H1 (cell line): ENCODE results near the gene LCE3B. TPM values are rescaled to one million over a fixed set of nuclear protein-coding genes. Genes with fewer than 3 reads are reported as not detected.

ENCODE experiments used
- JUN ChIP-seq: IDR thresholded peaks from 2 replicates; pipeline ENCODE4 v1.6.1; 2011; ENCODE audit warnings: low read depth, mild to moderate bottlenecking, improper control_type of control experiment, low read length
- RAD21 ChIP-seq, 2 experiments: IDR thresholded peaks in 1 of 2; conservative IDR thresholded peaks in 1 of 2; 2 replicates each; pipeline ENCODE4 v1.6.1; 2011; ENCODE audit warnings: low read depth in 2 of 2, low read length in 2 of 2, improper control_type of control experiment in 1 of 2, inconsistent platforms in 1 of 2, mild to moderate bottlenecking in 1 of 2, moderate library complexity in 1 of 2
- polyA plus RNA-seq, 7 experiments: library from polyadenylated mRNA; depleted of rRNA in 3 of 7; stranded (reverse) in 5 of 7; unstranded in 2 of 7; fragments of >200 nt in 5 of 7; fragments of 200-250 nt in 2 of 7; gene quantifications; 1 replicate in 5 of 7; 2 replicates in 1 of 7; 4 replicates in 1 of 7; pipeline versions ENCODE4 v1.2.1 to v1.2.3, GENCODE V29; 2011 to 2013; ENCODE audit warnings: missing spikeins in 2 of 7, mixed read lengths in 2 of 7
- total RNA-seq: library from RNA; stranded (reverse); fragmentation: NEBNext Ultra II Directional; extraction: Animal tissue kit (Norgen Biotek cat#: 25700); gene quantifications from 2 replicates; pipeline ENCODE4 v1.2.1, GENCODE V29; 2021
- TF ChIP-seq, protein P1 (sequence below): IDR thresholded peaks from 2 replicates; pipeline ENCODE4 v1.6.1; 2012; ENCODE audit warnings: low read length, inconsistent platforms

The LCE3B gene
- total and polyA plus RNA-seq, 2 of the 8 experiments (the other 6 are each of a cell fraction or from before 2014, with no cell fraction given) = not detected

DNA sequence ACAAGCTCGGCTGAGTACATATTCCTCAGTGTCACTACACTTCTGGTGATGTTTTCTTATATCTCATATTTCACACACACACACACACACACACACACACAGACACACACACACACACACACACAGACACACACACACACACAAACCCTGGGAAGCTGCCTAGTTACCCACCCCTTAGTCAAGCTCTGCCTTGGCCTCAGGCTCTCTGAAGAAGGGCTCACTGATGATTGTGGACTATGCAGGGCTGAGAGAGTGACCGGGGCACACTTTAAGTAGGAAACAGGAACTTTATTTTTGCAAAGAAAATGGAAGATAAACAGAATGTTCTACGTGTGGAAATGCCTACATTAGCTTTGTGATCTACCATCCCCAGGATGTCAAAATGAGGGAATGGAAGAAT, 30.3 kb downstream of the LCE3B start (continued):
- TF ChIP-seq JUN (no peak), RAD21 (IDR thresholded peaks at IDR 0.05 in 1 of 2, conservative IDR thresholded peaks at IDR 0.05 in 1 of 2; ENCODE audit: low read depth in 2 of 2, low read length in 2 of 2) (no peak)
- TF ChIP-seq, protein P1, sequence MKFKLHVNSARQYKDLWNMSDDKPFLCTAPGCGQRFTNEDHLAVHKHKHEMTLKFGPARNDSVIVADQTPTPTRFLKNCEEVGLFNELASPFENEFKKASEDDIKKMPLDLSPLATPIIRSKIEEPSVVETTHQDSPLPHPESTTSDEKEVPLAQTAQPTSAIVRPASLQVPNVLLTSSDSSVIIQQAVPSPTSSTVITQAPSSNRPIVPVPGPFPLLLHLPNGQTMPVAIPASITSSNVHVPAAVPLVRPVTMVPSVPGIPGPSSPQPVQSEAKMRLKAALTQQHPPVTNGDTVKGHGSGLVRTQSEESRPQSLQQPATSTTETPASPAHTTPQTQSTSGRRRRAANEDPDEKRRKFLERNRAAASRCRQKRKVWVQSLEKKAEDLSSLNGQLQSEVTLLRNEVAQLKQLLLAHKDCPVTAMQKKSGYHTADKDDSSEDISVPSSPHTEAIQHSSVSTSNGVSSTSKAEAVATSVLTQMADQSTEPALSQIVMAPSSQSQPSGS = no peak
